Adrenal gland (tissue), 12 donors: ENCODE results near the gene SLC22A3. TPM values are rescaled to one million over a fixed set of nuclear protein-coding genes. Genes with fewer than 3 reads are reported as not detected.

Source experiments
- DNase-seq, 7 donors: peaks; one replicate each; pipeline ENCODE4 v3.0.0-alpha.2; 2019 to 2020
- H3K27ac ChIP-seq, 5 donors: fragments of 200-600 bp; sonication (generic) in 4 of 5; 1 replicate in 3 of 5; 2 replicates in 2 of 5; pipeline versions ENCODE4 v1.5.1 to v1.8.0; 2016 to 2020; ENCODE audit warnings: mild to moderate bottlenecking in 1 of 5
- H3K27me3 ChIP-seq: fragments of 200-600 bp; 2 replicates; pipeline ENCODE4 v1.8.0; 2021
- H3K36me3 ChIP-seq, 2 donors: fragments of 200-600 bp; replicated peaks in 1 of 2; 1 replicate in 1 of 2; 2 replicates in 1 of 2; pipeline versions ENCODE4 v1.5.1 to v1.8.0; 2018 to 2022
- H3K4me1 ChIP-seq, 2 donors: fragments of 200-600 bp; replicated peaks in 1 of 2; 1 replicate in 1 of 2; 2 replicates in 1 of 2; pipeline versions ENCODE4 v1.5.1 to v1.8.0; 2018 to 2021
- H3K4me3 ChIP-seq, 4 donors: fragments of 200-600 bp; sonication (generic) in 3 of 4; one replicate each; pipeline ENCODE4 v1.5.1; 2016 to 2018
- H3K9me3 ChIP-seq, 3 donors: fragments of 200-600 bp; sonication (generic) in 1 of 3; replicated peaks in 1 of 3; 1 replicate in 2 of 3; 2 replicates in 1 of 3; pipeline versions ENCODE4 v1.5.1 to v1.8.0; 2016 to 2021
- POLR2A ChIP-seq, 2 donors: fragments of 450-650 bp; IDR thresholded peaks; one replicate each; pipeline ENCODE4 v1.6.1; 2017; ENCODE audit warnings: antibody characterized with exemption in 2 of 2, mild to moderate bottlenecking in 2 of 2, moderate library complexity in 1 of 2
- WGBS, 4 donors: extraction: QIAGEN DNeasy Blood & Tissue Kit in 2 of 4; methylation state at CpG; one replicate each; pipeline versions ENCODE4 v1.1.5 to v1.1.7; 2013 to 2017; 5-methylcytosine and 5-hydroxymethylcytosine counted together
- intact Hi-C, 2 donors: fragments of 100-400 bp; cut with DNase I; formaldehyde crosslinking; loops; one replicate each; pipeline versions ENCODE4 v1.14.1 to v1.15.0; 2022 to 2023
- polyA plus RNA-seq, 3 donors: library from polyadenylated mRNA; stranded (reverse); fragments of 200-250 nt in 2 of 3; fragments of 350-450 nt in 1 of 3; fragmentation: Illumina TruSeq in 1 of 3; extraction: RNeasy Lipid Tissue Mini Kit (QIAGEN cat#74804) in 1 of 3; gene quantifications; one replicate each; pipeline ENCODE4 v1.2.3, GENCODE V29; 2013 to 2014
- total RNA-seq, 9 donors: library from RNA; depleted of rRNA in 4 of 9; stranded (reverse); fragments of >200 nt in 4 of 9; fragments of 120-200 nt in 1 of 9; fragmentation: NEBNext Ultra II Directional in 1 of 9; extraction: Animal tissue kit (Norgen Biotek cat#: 25700) in 1 of 9; gene quantifications; one replicate each; pipeline versions ENCODE4 v1.1.0 to v1.2.4, GENCODE V29; 2013 to 2023
- TF ChIP-seq, protein P1 (sequence below), 6 experiments: fragments of 450-650 bp in 4 of 6; fragments of 200-600 bp in 2 of 6; sonication (generic) in 1 of 6; IDR thresholded peaks; 1 replicate in 5 of 6; 2 replicates in 1 of 6; pipeline versions ENCODE4 v1.5.1 to v1.8.0; 2016 to 2021; ENCODE audit warnings: antibody characterized with exemption in 6 of 6, mild to moderate bottlenecking in 2 of 6, moderate library complexity in 1 of 6
- donor health status: healthy with polysubstance abuse.
- donor health status: Bipolar disorder and iron deficiency.
- donor health status: DM: yes; HTN: yes; CAD: no.
- donor health status: DM: no; HTN: no; CAD: no.
- donor health status: DM: no; HTN: no; CAD: no.
- donor health status: DM: yes; HTN: yes; CAD: no.

Gene SLC22A3
- total and polyA plus RNA-seq, 12 donors, result 7.2 to 51.9 (median 31.2) TPM

DNA sequence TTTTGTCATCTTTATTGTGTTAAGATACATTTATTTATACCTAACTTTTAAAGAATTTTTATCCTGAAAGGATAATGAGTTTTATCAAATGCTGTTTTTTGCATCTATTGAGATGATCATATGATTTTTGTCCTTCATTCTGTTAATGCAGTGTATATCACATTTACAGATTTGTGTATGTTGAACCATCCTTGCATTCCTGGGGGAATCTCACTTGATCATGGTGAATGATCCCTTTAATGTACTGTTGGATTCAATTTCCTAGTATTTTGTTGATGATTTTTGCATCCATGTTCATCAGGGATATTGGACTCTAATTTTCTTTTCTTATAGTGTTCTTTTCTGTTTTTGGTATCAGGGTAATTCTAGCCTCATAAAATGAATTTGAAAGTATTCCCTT is 38.5 kb upstream of the SLC22A3 start:
- H3K4me3 ChIP-seq, result no peak overlapping the region
- TF ChIP-seq, protein P1, sequence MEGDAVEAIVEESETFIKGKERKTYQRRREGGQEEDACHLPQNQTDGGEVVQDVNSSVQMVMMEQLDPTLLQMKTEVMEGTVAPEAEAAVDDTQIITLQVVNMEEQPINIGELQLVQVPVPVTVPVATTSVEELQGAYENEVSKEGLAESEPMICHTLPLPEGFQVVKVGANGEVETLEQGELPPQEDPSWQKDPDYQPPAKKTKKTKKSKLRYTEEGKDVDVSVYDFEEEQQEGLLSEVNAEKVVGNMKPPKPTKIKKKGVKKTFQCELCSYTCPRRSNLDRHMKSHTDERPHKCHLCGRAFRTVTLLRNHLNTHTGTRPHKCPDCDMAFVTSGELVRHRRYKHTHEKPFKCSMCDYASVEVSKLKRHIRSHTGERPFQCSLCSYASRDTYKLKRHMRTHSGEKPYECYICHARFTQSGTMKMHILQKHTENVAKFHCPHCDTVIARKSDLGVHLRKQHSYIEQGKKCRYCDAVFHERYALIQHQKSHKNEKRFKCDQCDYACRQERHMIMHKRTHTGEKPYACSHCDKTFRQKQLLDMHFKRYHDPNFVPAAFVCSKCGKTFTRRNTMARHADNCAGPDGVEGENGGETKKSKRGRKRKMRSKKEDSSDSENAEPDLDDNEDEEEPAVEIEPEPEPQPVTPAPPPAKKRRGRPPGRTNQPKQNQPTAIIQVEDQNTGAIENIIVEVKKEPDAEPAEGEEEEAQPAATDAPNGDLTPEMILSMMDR (IDR thresholded peaks at IDR 0.05), result no peak
- no peak for TF ChIP-seq POLR2A (IDR thresholded peaks at IDR 0.05)
- H3K36me3 ChIP-seq, result no peaks in the 10 kb centered on the region
- peaks cover 0 to under 1% (median 0%) of the 10 kb centered on the region in 3 donors for H3K9me3 ChIP-seq
- intact Hi-C loops, result no loop called here
- H3K27me3 ChIP-seq, result no peaks in the 10 kb centered on the region
- H3K4me1 ChIP-seq, result no peaks in the 10 kb centered on the region
- no peak overlapping the region for H3K27ac ChIP-seq
- no peak for DNase-seq

DNA sequence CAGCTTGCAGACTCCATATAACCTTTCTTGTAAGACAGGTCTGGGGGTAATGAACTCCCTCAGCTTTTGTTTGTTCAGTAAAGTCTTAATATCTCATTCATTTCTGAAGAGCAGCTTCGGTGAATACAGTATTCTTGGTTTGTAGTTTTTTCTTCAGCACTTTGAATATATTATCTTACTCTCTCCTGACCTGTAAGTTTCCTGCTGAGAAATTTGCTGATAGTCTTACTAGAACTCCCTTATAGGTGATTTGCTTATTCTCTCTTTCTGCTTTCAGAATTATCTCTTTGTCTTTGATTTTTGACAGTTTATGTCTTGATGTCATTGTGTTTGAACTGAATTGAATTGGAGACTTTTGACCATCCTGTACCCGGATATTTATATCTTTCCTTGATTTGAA is 35.3 kb upstream of the SLC22A3 start:
- intact Hi-C loops, result no loop called here
- no peak for DNase-seq
- Histone ChIP-seq H3K27ac (no peak overlapping the region), H3K36me3 (no peaks in the 10 kb centered on the region), H3K4me1 (no peaks in the 10 kb centered on the region), H3K4me3 (no peak overlapping the region), H3K27me3 (no peaks in the 10 kb centered on the region), H3K9me3 (peaks cover 0 to 4% (median 0%) of the 10 kb centered on the region in 3 donors)
- 79 to 87% (median 82%) methylated on average over 2 of the region's 2 CpGs for WGBS, 4 donors
- no peak for TF ChIP-seq POLR2A (IDR thresholded peaks at IDR 0.05)
- TF ChIP-seq, protein P1 (IDR thresholded peaks at IDR 0.05), result no peak

DNA sequence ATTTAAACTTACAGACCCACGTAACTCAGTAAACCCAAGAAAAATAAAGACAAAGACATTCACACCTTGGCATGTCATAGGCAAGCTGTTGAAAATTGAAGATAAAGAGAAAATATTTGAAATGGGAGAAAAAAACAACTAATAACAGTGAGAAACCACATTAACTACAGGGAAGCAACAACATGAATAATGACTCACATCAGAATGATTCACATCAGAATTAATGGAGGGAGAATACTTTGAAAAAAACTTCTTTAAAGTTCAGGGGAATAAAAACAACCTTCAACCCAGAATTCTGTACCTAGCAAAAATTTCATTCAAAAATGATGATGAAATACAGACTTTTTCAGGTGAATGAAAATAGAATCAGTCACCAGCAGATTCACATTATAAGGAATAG is 32.9 kb upstream of the SLC22A3 start:
- Histone ChIP-seq H3K9me3 (peaks cover 0 to 4% (median 0%) of the 10 kb centered on the region in 3 donors), H3K4me3 (no peak overlapping the region), H3K27ac (no peak overlapping the region), H3K4me1 (no peaks in the 10 kb centered on the region), H3K36me3 (no peaks in the 10 kb centered on the region), H3K27me3 (no peaks in the 10 kb centered on the region)
- WGBS, 4 donors, result 74 to 81% (median 78%) methylated on average over 1 of the region's 1 CpG
- DNase-seq, result no peak
- intact Hi-C loops, result no loop called here
- TF ChIP-seq, protein P1 (IDR thresholded peaks at IDR 0.05), result no peak
- TF ChIP-seq POLR2A (IDR thresholded peaks at IDR 0.05), result no peak

DNA sequence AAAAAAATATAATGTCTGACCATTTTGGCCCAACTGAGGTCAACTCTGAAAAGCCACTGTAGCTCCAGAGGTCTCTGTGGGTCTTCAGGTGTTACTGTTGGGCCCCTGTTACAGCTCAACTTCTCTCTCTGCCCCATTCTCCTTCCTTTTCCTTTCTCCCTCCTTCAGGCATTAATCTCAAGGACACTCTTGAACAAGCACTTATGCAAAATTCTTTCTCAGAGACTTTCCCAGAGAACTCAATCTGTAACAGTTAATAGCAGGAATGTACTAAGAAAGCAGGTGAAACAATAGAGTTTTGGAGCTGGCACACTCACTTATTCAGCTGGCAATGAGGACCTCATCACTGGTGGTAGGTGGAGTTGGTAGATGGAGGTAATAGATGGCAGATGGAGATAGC is 31.9 kb upstream of the SLC22A3 start:
- intact Hi-C loops, result no loop called here
- Histone ChIP-seq H3K4me3 (no peak overlapping the region), H3K36me3 (no peaks in the 10 kb centered on the region), H3K27ac (no peak overlapping the region), H3K27me3 (no peaks in the 10 kb centered on the region), H3K9me3 (peaks cover 0 to 4% (median 0%) of the 10 kb centered on the region in 3 donors), H3K4me1 (no peaks in the 10 kb centered on the region)
- no peak for DNase-seq
- no peak for TF ChIP-seq POLR2A (IDR thresholded peaks at IDR 0.05)
- TF ChIP-seq, protein P1 (IDR thresholded peaks at IDR 0.05), result no peak
